GM18858 (cell line): ENCODE results near the gene CARD19.
A peak's percentile ranks its signal among the peaks of the same experiment; 100 is the strongest.

ENCODE experiments used
- ATAC-seq: cut with Tn5 transposase; IDR thresholded peaks from one replicate; pipeline ENCODE4 v1.9.1; 2021; ENCODE audit not compliant: unreplicated experiment

The CARD19 gene

GRCh38 chr9:93086447-93087224 lies 9.4 kb upstream of the CARD19 start:
- ATAC-seq, result no peak

- ATAC-seq, result no peak
These were observed 7.9 kb upstream of the CARD19 start for GRCh38 chr9:93087971-93088655.

- no peak for ATAC-seq
These were observed 7.4 kb upstream of the CARD19 start for GRCh38 chr9:93088656-93089015.

- ATAC-seq, result no peak
These were observed 7.0 kb upstream of the CARD19 start for GRCh38 chr9:93089024-93089423.

GRCh38 chr9:93089481-93089991 lies 6.5 kb upstream of the CARD19 start:
- no peak for ATAC-seq

- no peak for ATAC-seq
These were observed 5.8 kb upstream of the CARD19 start for GRCh38 chr9:93090091-93090655.

- ATAC-seq, result no peak
These were observed 5.0 kb upstream of the CARD19 start for GRCh38 chr9:93091056-93091452.

DNA sequence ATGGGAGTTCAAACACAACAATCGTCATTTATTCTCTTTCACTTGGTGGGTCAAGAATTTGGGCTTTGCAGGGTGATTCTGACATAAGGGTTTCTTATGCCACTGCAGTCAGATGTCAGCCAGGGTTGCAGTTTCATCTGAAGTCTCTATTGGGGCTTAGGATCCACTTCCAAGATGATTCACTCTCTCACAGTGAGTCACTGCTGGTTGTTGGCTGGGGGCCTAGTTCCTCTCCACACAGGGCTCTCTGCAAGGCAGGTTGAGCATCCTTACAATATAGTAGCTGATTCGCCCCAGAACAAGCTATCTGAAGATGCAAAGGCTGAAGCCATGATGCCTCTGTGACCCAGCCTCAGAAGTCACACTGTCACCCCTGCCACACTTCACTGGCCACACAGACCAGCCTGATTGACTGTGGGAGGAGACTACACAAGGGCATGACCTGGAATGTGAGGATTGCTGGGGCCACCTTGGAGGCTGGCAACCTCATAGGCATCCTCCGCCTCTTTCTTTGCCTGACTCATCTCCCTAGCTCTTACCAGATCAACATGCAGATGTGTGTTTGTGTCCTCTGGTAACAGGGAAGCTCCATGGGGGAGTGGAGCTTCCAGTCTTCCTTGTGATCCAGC lies 4.5 kb upstream of the CARD19 start:
- ATAC-seq, result no peak

DNA sequence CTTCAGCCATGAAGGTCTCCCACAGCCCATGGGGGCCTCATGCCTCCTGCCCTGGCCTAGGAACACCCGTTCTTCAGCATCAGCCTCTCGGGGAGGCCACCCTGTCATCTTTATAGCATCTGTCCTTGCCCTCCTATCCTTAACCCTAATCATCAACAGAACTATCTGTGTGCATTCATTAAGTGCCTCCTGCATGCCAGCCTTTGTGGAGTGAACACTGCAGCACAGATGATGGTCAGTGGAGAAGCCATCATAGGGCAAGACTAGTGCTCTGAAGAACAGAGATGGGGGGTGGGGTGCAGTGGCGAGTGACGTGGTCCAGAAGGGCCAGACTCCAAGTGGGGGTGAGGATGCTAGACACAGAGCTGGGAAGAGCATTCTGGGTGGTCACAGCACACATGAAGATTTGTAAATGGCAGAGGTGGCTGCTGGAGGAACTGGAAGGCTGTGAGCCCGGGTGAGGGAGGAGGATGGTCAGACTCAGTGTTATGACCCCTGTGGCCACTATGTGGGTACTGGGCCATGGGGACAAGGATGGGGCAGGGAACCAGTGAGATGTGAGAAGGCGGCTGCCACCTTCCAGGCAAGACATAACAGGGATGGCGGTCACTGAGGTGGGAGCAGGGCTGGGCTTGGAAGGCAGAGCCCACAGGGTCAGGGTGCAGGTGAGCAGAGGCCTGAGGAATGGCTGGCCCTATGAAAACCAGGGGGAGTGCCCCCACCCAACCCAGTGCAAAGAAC lies 3.6 kb upstream of the CARD19 start:
- ATAC-seq, result no peak

- ATAC-seq, result no peak
These were observed 2.7 kb upstream of the CARD19 start for GRCh38 chr9:93093127-93093876.

DNA sequence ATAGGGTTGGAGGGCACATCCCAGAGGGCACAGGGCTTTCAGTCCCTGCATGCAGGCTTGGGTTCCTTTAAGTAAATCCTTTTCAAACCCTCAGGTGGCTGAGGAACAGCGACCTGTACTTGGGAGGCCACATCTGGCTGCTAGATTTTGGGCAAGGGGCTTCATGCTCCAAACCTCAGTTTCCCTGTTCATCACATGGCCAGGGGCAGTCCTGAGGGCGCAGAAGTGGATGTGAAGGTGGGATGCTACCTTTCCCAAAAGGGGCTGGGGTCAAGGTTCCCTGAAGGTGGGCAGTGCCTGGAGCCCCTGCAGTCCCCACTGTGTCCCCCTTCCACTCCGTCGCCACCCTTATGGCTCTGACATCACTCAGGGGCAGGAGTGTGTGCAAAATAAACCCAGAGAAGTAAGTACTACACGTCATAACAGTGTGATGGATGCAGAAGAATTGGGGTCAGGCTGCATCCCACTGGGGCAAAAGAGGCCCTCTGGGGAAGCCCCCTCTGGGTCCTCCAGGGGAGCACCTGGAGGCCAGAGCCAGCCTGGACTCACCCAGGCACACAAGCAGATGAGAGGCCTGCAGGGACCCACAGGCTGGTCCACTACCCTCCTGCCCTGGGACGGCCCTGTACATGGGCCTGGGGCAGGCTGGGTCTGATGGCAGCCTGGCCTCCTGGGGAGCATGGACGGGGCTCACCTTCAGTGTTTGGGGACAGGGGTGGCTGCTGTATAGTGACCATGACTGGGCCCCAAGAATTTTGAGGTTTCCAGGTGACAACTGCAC lies 1.9 kb upstream of the CARD19 start:
- ATAC-seq, result no peak

- ATAC-seq, result no peak
These were observed 1.3 kb upstream of the CARD19 start for GRCh38 chr9:93094658-93095204.

GRCh38 chr9:93095205-93096130 lies 549 bp upstream of the CARD19 start:
- ATAC-seq, result peak; percentile 52

DNA sequence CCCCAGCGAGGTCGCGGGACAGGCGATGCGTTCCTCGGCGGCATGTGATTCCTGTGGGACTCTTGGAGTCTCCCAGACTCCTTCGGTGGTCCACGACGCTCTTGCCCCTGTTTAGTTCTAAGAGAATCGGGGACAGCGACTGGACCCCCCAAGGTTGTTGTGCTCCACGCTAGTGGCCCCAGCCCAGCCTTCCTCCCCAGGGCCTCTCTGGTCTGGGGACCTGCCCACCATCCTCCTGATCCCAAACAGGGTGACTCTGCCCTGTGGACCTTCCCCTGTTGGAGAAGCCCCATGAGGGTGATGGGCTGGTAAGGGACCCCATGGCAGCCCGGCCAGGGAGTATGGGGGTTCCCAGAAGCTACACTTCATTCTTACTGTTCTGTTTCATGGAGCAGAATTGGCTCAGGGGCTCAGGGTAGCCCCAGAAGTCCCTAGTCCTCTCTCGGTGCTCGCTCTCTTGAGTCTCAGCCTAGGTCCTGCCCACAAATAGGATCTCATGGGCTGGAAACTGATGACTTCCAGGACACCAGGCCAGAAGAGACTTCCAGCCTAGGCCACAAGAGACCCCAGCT lies 880 bp downstream of the CARD19 start:
- no peak for ATAC-seq

DNA sequence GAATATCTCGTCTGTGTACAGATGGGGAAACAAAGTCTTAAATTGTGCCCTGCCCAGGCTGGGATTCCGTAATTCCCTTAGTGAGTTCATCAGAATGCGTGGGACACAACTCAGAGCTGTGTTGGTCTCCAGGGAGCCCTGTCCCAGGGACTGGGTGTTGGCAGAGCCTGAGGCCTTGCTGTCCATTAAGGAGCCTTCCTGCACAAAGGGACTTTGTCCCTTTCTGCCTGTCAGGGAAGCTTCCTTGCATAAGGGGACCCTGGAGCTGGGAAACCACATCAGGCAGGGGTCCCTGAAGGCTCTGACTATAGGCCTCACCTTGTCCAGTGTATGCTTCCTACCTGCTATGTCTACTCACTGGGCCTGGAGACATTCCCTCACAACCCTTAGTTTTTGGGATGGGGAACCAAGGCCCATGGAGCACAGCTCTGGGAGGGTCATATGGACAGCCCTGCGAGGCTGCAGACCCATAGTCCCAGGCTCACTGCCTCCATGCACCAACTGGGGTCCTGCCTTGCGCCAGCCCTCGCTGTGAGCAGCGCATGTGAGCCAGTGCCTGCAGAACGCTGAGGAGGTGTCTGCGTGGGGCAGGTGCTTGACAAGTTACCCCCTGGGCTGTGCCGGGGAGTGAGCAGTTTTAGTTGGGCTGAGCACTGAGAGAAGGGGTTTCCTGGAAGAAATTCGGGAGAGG lies 1.6 kb downstream of the CARD19 start:
- ATAC-seq, result no peak

DNA sequence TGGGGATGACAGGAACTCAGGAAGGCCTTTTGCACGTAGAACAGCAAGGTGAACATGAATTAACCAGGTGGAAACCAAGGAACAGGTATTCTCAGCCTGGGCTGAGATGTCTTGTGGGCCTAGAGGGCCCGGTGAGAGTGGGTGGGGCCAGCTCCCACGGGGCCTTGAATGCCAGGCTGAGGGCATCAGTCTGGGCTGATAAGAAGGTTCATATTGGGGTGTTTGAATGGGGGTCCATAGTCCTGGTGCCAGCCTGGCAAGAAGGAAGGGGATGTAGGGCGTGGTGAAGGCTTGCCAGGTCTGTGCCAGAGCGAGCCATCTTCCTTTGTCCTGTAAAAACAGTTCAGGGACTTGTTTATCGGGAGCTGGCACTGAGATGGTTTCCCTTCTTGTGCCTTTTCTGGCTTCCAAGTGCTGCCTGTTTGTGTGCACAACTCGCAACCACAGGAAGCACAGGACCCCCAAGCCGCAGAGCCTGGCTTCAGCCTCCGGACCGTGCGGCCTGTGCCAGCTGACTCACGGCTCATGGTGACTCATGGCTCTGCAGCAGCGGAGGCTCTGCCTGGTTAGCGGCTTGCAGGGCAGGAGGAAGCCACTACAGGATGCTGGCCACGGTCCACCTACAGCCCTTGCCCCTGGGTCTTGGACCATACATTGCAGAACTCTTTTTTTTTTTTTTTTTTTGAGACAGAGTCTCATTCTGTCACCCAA lies 2.4 kb downstream of the CARD19 start:
- no peak for ATAC-seq
